Activated effector memory CD4-positive, alpha-beta T cell treated with Interleukin-2 at 50 U/mL for 16 hours (primary cell): Measurements from ENCODE around the gene PLCL2.

Source experiments
- DNase-seq: peaks from one replicate; pipeline ENCODE4 v3.0.0-alpha.2; 2020

The PLCL2 gene

DNA sequence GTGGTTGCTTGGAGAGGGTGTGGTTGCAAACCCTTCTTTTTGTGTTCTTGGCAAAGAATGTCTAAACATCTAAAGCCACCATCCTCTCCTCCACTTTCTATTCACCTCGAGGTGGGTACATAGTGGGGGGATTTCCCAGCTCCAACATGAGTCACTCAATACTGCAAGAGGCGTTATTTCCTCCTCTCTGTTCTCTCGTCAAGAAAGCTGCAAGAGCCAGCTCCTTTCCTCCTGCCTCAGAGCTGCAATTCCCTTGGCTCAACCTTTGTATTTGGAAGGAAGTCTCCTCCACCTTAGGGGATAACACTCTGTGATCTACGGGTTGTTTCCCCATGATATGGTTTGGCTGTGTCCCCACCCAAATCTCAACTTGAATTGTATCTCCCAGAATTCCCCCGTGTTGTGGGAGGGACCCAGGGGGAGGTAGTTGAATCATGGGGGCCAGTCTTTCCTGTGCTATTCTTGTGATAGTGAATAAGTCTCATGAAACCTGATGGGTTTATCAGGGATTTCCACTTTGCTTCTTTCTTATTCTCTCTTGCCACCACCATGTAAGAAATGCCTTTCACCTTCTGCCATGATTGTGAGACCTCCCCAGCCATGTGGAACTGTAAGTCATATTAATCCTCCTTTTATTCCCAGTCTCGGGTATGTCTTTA is 138.4 kb downstream of the PLCL2 start:
- peak; percentile 15 for DNase-seq

DNA sequence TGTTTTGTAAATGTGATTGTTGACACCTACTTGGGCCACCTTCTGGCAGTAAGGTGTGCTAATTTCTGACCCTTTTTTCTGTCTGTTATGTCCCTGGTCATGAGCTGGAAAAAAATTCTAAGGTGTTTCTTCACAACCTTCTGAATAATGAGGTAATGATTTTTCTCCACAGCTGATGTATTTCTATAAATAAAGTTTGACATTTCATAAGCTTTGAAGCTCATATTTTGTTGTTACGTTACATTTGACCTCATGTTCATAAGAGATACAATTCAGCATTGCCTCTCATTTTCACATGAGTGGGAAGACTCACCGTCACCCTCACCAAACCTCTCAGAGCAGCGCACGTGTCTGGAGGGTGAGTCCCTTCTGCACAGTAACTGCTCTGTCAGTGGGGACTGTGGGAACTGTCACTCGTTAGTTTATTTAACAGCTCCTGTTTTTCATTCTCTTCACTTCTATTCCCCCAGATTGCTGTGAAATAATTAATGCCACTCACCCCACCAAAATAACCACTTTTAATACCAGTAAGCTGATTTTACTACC is 140.9 kb downstream of the PLCL2 start:
- no peak for DNase-seq

GRCh38 chr3:17027318-17027717 is 142.6 kb downstream of the PLCL2 start:
- no peak for DNase-seq

DNA sequence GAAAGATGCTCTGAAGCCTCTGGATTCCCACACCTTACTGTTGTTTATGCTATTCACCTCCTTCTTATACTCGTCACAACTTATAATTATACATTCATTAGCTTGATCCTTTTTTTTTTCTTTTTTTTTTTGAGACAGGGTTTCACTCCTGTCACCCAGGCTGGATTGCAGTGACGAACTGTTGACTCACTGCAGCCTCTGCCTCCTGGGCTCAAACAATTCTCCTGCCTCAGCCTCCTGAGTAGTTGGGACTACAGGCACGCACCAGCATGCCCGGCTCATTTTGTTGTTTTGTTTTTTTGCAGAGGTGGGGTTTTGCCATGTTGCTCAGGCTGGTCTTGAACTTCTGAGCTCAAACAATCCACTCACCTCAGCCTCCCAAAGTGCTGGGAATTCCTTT is 143.6 kb downstream of the PLCL2 start:
- DNase-seq: no peak

DNA sequence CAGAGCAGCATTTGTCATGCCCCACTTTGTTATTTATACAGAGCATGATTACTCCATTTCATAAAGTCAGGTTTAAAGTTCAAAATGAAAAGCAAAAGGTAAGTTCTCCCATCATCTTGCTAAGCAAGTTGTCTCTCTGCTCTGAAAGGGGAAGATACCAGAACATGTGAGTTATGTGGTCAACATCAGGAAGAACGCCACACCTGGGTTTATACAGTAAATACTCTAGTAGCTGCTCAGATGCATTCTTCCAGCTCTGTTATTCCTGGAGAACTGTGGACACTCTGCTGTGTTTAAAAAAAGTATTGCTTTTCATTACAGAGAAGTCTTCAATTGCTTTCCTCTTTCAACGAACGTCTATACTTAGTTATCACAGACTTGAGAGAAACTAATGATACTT is 145.7 kb downstream of the PLCL2 start:
- no peak for DNase-seq

GRCh38 chr3:17030956-17031652 is 146.3 kb downstream of the PLCL2 start:
- no peak for DNase-seq

DNA sequence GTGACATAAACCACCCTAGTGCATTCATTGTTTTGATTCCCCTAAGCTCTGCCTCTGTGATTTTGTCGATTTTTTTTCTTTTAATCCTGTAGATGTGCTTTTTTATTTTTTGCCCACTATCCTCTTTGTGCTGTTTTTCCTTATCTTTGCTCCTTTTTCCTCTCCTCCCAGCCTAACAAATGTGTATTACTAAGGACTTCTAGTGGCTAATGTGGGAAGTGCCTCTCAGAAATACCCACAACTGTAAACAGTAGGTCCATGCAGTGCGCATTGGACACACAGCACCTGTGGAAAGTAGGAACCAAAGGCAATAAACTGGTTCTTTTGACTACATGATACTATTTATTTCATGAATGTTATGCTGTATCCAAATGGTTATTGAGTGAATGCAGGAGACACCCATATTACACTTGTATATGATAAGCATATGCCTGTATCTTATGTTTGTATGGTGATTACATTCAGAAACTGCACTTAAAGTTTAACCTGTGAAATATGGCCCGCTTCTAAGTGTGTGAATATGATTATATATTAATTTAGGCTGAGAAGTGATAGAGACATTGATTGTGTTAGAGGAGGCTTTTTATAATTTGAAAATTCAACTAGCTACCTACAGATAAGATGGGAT is 147.8 kb downstream of the PLCL2 start:
- DNase-seq: no peak

GRCh38 chr3:17033516-17034168 is 148.9 kb downstream of the PLCL2 start:
- DNase-seq: no peak

DNA sequence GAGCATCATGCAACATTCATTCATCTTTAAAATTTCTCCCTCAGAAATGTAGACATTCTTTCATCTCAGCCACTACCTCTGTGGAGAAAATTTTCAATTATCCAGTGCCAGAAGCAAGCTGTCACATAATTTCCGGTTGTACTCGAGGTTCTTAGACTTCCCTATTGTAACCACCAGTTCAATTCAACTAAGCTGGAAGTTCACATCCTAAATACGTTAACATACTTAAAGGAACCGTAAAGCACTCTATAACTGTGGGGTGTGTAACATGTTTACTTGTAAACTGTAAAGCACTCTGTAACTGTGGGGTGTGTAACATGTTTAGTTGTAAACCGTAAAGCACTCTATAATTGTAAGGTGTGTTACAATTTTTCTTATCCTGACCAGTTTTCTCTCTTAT is 150.3 kb downstream of the PLCL2 start:
- DNase-seq: no peak

DNA sequence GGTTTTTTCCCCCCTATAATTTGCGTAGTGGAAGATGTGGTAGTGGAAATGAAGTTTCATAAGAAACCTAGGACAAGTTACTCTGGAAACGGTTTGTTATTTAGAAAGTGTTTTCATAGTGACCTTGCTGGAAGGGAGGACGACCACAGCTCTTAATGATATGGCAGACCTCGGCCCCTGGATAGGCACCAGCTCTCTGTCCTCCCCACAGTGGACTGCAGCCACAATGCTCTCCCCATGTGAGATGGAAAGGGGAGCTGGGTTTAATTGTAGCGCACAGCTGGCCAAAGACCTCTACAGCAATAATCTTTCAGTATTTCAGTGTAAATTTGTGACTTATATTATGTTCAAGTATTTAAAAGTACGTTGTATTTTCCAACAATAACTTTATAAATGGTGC is 151.2 kb downstream of the PLCL2 start:
- no peak for DNase-seq

- no peak for DNase-seq
Observed at GRCh38 chr3:17038141-17038540, 153.4 kb downstream of the PLCL2 start.

- DNase-seq: no peak
Observed at GRCh38 chr3:17038900-17039553, 154.3 kb downstream of the PLCL2 start.

GRCh38 chr3:17039594-17039993 is 154.8 kb downstream of the PLCL2 start:
- DNase-seq: no peak

DNA sequence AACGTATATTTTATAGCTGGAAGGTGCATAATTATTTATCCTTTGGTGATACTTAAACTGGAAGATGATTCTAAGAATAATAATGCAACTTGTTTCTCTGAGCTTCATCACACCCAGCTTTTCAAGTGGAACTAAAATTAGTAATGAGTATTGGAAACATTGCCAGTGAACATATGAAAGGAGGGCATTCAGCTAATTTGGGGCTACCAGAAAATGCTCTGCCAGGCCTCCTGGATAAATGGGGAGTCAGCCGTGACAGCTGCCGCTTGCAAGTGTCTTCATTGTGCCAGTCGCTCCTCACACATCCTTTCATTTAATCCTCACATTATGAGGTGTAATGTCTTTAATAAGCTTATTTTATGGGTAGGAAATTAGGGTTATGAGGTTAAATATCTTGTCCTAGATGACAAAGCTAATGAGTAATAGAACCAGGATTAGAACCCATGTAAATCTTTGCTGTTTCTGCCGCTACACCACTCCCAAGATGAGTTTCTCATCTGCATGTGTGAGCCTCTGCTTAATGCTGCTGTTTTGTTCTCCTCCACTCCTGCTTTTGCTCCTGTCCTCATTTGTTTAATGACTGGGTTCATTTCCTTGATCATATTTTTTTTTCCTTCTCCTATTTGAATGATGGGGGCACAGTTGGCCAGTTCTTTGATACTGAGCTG is 155.7 kb downstream of the PLCL2 start:
- no peak for DNase-seq

DNA sequence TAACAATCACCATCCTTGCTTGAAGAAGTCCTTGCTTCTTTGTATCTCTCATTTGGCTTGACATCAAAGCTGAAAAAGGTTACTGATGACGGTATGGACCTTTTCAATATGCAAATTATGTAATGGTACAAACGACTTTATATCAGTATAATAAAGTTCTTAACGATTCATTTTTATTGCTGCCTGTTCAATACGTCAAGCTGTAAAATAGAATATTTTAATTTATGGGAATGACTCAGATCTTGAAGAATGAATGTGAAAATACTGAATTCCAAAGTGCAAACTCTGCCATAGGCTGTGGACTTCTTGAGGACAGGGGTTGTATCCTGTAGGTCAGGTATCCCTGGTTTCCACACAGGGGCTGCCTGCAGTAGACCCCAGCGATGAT is 156.2 kb downstream of the PLCL2 start:
- DNase-seq: no peak

GRCh38 chr3:17044855-17045254 is 160.1 kb downstream of the PLCL2 start:
- DNase-seq: no peak

DNA sequence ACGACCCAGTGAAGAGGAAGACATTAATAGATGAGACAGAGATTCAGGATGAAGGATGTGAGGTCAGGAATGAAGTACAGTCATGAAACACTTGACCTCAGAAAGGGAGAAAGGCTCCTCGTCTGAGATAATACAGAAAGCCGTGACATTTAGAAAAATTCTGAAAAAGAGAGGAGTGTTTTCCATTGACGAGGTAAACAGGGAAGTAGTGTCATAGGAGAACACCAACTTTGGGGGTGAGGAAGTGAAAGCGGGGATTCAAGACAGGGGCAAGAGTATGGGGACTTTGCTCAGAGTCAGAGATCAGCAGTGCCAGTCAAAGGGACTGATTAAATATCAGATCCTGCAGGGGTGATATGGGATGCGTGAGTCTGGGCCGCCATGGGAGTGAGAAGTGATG is 160.9 kb downstream of the PLCL2 start:
- no peak for DNase-seq

DNA sequence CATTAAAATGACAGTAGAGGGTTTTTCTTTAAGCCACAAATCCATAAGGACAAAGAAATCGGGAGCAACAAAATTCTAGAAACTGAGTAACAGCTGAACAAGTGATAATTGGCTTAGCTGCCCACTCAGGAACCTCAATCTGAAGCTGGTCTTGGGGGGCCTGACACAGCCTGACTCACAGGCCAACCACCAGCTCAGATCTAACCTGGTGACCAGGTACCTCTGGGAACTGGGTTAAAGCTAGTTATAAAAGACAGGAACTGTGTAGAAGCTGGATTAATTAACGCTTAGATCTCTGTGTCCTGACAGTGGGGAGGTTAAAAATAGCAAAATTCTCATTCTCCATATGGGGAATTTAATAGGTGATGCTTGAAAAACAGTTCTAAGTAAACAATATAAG is 161.9 kb downstream of the PLCL2 start:
- DNase-seq: no peak

GRCh38 chr3:17047162-17047561 is 162.4 kb downstream of the PLCL2 start:
- DNase-seq: no peak

- DNase-seq: no peak
Observed at GRCh38 chr3:17047894-17048293, 163.1 kb downstream of the PLCL2 start.

GRCh38 chr3:17050071-17050470 is 165.3 kb downstream of the PLCL2 start:
- DNase-seq: no peak

DNA sequence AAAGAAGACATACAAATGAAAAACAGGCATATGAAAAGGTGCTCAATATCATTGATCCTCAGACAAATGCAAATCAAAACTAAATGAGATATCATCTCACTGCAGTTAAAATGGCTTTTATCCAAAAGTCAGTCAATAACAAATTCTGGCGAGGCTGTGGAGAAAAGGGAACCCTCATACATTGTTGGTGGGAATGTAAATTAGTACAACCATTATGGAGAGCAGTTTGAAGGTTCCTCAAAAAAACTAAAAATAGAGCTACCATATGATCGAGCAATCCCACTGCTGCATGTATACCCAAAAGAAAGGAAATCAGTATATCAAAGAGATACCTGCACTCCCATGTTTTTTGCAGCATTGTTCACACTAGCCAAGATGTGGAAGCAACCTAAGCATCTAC is 165.8 kb downstream of the PLCL2 start:
- no peak for DNase-seq

DNA sequence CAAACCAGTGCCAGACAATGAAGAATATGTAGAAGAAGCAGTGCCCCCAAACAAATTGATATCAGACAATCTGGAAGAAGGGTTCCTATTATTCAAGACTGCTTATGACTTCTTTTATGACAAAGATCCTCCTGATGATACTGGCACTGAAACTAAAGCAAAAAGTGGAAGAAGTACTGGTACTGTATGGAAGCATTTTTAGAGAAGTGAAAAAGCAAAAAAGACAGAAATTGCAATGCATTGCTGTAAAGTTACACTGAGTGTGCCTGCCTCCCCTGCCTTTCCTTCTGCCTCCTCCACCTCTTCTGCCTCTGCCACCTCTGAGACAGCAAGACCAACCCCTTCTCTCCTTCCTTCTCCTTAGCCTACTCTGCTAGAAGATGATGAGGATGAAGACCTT is 167.6 kb downstream of the PLCL2 start:
- no peak for DNase-seq
